HepG2 (cell line): Measurements from ENCODE around the gene MGA. TPM values are rescaled to one million over a fixed set of nuclear protein-coding genes. Genes with fewer than 3 reads are reported as not detected.

Experiments
- CHD4 ChIP-seq: fragments of 200-600 bp; sonication (generic); IDR thresholded peaks from 2 replicates; pipeline ENCODE4 v1.7.0; 2017; ENCODE audit warnings: mild to moderate bottlenecking, low read length, borderline replicate concordance
- HHEX ChIP-seq: IDR thresholded peaks from 2 replicates; pipeline ENCODE4 v1.6.1; 2016; ENCODE audit warnings: control low read depth
- KDM2A ChIP-seq: sonication (generic); formaldehyde crosslinking; IDR thresholded peaks from 2 replicates; pipeline ENCODE4 v1.4.0; 2020; ENCODE audit warnings: low read depth, missing genetic modification reagents, borderline replicate concordance
- MIXL1 ChIP-seq: IDR thresholded peaks from 2 replicates; pipeline ENCODE4 v1.6.1; 2016
- RXRA ChIP-seq: sonication (generic); formaldehyde crosslinking; IDR thresholded peaks from 2 replicates; pipeline ENCODE4 v1.5.1; 2020; ENCODE audit warnings: missing genetic modification reagents
- TBX2 ChIP-seq: sonication (generic); formaldehyde crosslinking; IDR thresholded peaks from 2 replicates; pipeline ENCODE4 v1.5.0; 2020; ENCODE audit warnings: missing genetic modification reagents, mild to moderate bottlenecking, borderline replicate concordance
- TCF12 ChIP-seq, 2 experiments: fragments of 450-650 bp in 1 of 2; sonication (generic) in 1 of 2; formaldehyde crosslinking in 1 of 2; IDR thresholded peaks; 2 replicates each; pipeline versions ENCODE4 v1.6.1 to v1.8.0; 2017 to 2022; ENCODE audit warnings: antibody characterized with exemption in 1 of 2, mild to moderate bottlenecking in 1 of 2, missing genetic modification reagents in 1 of 2, moderate library complexity in 1 of 2
- ZBED4 ChIP-seq: sonication (generic); formaldehyde crosslinking; IDR thresholded peaks from 2 replicates; pipeline ENCODE4 v1.4.0; 2020; ENCODE audit warnings: missing genetic modification reagents, borderline replicate concordance
- ZNF205 ChIP-seq: IDR thresholded peaks from 2 replicates; pipeline ENCODE4 v1.6.1; 2018; ENCODE audit warnings: missing biosample characterization, missing genetic modification reagents
- ZNF280D ChIP-seq: sonication (generic); formaldehyde crosslinking; IDR thresholded peaks from 2 replicates; pipeline ENCODE4 v1.5.1; 2020; ENCODE audit warnings: mild to moderate bottlenecking, missing genetic modification reagents
- ZNF496 ChIP-seq: sonication (generic); formaldehyde crosslinking; IDR thresholded peaks from 2 replicates; pipeline ENCODE4 v1.8.1; 2023; ENCODE audit warnings: mild to moderate bottlenecking, moderate library complexity, missing genetic modification reagents; ENCODE audit not compliant: insufficient replicate concordance
- ZNF678 ChIP-seq: sonication (generic); formaldehyde crosslinking; IDR thresholded peaks from 2 replicates; pipeline ENCODE4 v1.4.0; 2020; ENCODE audit warnings: mild to moderate bottlenecking, missing genetic modification reagents
- ZNF720 ChIP-seq: sonication (generic); formaldehyde crosslinking; IDR thresholded peaks from 2 replicates; pipeline ENCODE4 v1.4.0; 2020; ENCODE audit warnings: missing genetic modification reagents
- ZNF737 ChIP-seq: sonication (generic); formaldehyde crosslinking; IDR thresholded peaks from 2 replicates; pipeline ENCODE4 v1.5.0; 2020; ENCODE audit warnings: missing genetic modification reagents, mild to moderate bottlenecking, borderline replicate concordance
- polyA plus RNA-seq, 8 experiments: library from polyadenylated mRNA; depleted of rRNA in 3 of 8; stranded (reverse) in 7 of 8; unstranded in 1 of 8; fragments of >200 nt; fragmentation: Illumina TruSeq in 4 of 8; extraction: Trizol in 4 of 8; gene quantifications; 2 replicates each; pipeline versions ENCODE4 v1.2.1 to v1.2.3, GENCODE V29; 2011 to 2016; ENCODE audit warnings: low read depth in 4 of 8, missing spikeins in 1 of 8, mixed read lengths in 1 of 8; ENCODE audit not compliant: insufficient read depth in 1 of 8
- total RNA-seq, 5 experiments: library from RNA; depleted of rRNA; stranded (reverse); fragments of >200 nt; fragmentation: Illumina TruSeq; extraction: Trizol; gene quantifications; 2 replicates each; pipeline ENCODE4 v1.2.3, GENCODE V29; 2016; ENCODE audit warnings: low read depth in 1 of 5
- TF ChIP-seq, protein P1 (sequence below): sonication (generic); formaldehyde crosslinking; conservative IDR thresholded peaks from 2 replicates; pipeline ENCODE4 v1.8.0; 2022; ENCODE audit warnings: missing genetic modification reagents
- TF ChIP-seq, protein P2 (sequence below), 2 experiments: sonication (generic) in 1 of 2; formaldehyde crosslinking in 1 of 2; IDR thresholded peaks; 2 replicates each; pipeline versions ENCODE4 v1.4.0 to v1.6.1; 2018 to 2020; ENCODE audit warnings: missing genetic modification reagents in 2 of 2, borderline replicate concordance in 1 of 2, low read depth in 1 of 2, mild to moderate bottlenecking in 1 of 2, missing biosample characterization in 1 of 2
- TF ChIP-seq, protein P3 (sequence below): sonication (generic); formaldehyde crosslinking; IDR thresholded peaks from 2 replicates; pipeline ENCODE4 v1.4.0; 2020; ENCODE audit warnings: mild to moderate bottlenecking, missing genetic modification reagents

The MGA gene
- total and polyA plus RNA-seq, 2 of the 13 experiments (the other 11 are each of a cell fraction or from before 2014, with no cell fraction given) = 5.3 to 59.0 TPM

GRCh38 chr15:41774062-41774881, 114.1 kb downstream of the MGA start, which contains the start of gene MAPKBP1 (continued):
- TF ChIP-seq, protein P1, sequence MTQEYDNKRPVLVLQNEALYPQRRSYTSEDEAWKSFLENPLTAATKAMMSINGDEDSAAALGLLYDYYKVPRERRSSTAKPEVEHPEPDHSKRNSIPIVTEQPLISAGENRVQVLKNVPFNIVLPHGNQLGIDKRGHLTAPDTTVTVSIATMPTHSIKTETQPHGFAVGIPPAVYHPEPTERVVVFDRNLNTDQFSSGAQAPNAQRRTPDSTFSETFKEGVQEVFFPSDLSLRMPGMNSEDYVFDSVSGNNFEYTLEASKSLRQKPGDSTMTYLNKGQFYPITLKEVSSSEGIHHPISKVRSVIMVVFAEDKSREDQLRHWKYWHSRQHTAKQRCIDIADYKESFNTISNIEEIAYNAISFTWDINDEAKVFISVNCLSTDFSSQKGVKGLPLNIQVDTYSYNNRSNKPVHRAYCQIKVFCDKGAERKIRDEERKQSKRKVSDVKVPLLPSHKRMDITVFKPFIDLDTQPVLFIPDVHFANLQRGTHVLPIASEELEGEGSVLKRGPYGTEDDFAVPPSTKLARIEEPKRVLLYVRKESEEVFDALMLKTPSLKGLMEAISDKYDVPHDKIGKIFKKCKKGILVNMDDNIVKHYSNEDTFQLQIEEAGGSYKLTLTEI (CRISPR knock-in tag) = no peak
- TF ChIP-seq, protein P2, sequence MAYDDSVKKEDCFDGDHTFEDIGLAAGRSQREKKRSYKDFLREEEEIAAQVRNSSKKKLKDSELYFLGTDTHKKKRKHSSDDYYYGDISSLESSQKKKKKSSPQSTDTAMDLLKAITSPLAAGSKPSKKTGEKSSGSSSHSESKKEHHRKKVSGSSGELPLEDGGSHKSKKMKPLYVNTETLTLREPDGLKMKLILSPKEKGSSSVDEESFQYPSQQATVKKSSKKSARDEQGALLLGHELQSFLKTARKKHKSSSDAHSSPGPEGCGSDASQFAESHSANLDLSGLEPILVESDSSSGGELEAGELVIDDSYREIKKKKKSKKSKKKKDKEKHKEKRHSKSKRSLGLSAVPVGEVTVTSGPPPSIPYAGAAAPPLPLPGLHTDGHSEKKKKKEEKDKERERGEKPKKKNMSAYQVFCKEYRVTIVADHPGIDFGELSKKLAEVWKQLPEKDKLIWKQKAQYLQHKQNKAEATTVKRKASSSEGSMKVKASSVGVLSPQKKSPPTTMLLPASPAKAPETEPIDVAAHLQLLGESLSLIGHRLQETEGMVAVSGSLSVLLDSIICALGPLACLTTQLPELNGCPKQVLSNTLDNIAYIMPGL (CRISPR knock-in tag; IDR thresholded peaks at IDR 0.05; ENCODE audit: borderline replicate concordance in 1 of 2, low read depth in 1 of 2) = peak; percentile 98 to 99
- TF ChIP-seq ZBED4 (CRISPR knock-in tag) (peak; percentile 62; the same call in 1 of the 2 replicates), TCF12 (IDR thresholded peaks at IDR 0.05) (no peak), TCF12 (CRISPR knock-in tag; IDR thresholded peaks at IDR 0.05) (no peak), CHD4 (no peak), KDM2A (CRISPR knock-in tag) (peak; percentile 99), TBX2 (CRISPR knock-in tag) (peak; percentile 95), ZNF205 (peak; percentile 100), RXRA (CRISPR knock-in tag) (peak; percentile 84; the same call in 1 of the 2 replicates), ZNF678 (CRISPR knock-in tag) (peak; percentile 75; the same call in 1 of the 2 replicates), HHEX (no peak), MIXL1 (CRISPR knock-in tag) (peak; percentile 86), ZNF737 (CRISPR knock-in tag) (no peak), ZNF280D (CRISPR knock-in tag) (peak; percentile 98), ZNF496 (CRISPR knock-in tag) (no peak), ZNF720 (CRISPR knock-in tag) (no peak)
- TF ChIP-seq, protein P3, sequence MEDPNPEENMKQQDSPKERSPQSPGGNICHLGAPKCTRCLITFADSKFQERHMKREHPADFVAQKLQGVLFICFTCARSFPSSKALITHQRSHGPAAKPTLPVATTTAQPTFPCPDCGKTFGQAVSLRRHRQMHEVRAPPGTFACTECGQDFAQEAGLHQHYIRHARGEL (CRISPR knock-in tag) = no peak
